HTR-8/SVneo (cell line): ENCODE data around the gene PDE5A.
"Not testable (repeated sequence)": the region's sequence is repeated elsewhere in the genome, so short reads cannot be mapped to it uniquely, and the experiment has no call there.

Experiments used
- DNase-seq: peaks from one replicate; pipeline ENCODE4 v3.0.0; 2011; ENCODE audit warnings: low spot score, mixed read lengths; ENCODE audit not compliant: insufficient read length
- FAIRE-seq: peaks from 2 replicates; lab custom pipeline; 2011; peaks lifted over from hg19 to GRCh38; lab: Jason Lieb, UNC

PDE5A gene

DNA sequence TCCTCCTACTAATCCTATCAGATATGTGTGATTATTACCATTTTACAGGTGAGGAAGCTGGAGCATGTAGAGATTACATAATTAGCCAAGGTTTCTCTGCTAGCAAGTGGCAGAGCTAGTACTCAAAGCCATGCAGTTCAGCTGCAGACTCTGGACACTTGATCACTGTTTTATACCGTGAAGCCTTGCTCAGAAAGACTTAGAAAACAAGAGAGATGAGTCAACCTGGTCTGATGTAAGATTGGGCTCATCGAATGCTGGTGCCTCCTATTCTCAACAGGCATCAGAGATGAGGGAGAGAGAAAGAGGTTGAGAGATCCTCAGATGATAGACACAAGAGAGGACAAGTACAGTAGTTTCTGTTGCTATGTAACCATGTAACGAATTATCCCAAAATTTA is 19.0 kb upstream of the PDE5A start:
- DNase-seq = no peak

DNA sequence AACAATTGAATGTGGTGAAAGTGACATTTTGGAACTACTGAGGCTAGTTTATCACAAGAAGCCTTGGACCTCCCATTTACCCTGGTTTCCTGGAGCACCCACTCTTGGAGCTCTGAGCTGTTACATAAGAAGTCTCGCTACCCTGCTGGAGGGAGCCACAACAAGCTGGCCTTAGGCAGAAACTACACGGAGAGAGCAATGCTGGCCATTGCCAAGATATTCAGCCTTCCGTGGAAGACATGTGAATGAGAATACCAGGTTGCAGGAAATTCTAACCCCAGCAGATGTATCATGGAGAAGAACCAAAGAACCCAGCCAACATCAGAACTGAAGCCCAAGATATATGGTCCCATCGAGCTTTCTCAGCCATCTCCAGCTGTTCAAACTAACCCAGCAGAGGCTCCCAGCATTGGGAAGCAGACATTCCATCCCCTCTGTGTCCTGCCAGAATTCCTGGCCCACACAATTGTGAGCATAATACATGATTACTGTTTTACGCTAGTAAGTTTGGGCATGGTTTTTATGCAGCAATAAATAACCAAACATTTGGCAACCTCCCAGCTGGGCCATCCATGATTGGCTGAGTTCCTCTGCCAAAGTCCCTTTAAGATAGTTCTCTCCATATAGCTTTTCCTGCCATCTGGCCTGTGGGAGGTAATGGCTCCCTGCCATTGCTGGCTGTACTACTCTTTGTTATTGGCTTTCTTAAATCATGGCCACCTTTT is 17.9 kb upstream of the PDE5A start:
- FAIRE-seq (no peak), DNase-seq (no peak)

More for the DNA sequence above, 19.0 kb upstream of the PDE5A start:
- no peak for FAIRE-seq

DNA sequence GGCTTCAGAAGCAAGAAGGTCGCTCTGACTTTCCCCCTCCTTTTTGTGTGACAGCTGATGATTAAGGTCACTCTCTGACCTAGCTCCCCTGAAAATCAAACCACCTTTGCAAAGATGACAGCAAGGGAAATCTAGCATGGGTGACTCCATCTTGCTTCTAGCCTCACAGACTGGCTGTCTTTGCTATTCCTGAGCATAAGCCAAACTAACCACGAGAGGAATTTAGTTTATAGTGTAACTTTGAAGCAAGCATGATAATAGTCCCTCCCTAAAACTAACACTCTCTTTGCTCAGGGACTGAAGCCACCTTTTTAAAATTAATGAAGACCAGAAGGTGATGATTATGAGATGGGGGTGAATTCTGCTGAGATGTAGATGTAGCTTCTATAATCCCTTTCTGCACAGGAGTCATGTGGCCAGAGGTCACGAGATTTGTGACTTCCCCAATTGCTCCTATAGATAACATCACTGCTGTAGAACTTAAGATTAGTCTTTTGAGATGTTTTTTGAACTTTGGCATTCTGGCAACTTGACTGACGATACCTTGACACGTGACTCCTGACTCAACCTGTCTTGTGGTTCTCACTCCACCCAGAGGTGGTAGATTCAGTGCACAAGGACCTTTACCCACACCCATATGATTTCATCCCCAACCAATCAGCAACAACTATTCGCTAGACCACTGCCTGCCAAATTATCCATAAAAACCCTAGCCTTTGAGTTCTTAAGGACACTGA is 14.9 kb upstream of the PDE5A start:
- FAIRE-seq (no peak), DNase-seq (no peak)

DNA sequence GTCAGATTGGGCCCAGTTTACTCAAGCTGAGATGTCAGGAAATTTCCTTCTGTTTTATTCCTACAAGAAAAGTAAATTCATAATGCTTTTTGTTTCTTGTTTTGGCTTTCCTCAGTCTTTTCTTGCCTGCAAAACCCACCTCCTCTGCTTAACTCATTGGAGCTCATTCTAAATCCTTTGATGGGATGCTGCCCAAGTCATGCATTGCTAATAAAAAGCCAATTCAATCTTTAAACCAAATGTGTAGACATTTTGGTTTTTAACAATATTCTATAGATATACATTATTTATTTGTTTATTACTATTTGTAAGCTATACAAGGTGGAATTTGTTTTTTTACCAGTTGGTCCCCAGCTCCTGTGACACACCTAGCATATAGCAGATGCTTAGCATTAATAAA is 13.2 kb upstream of the PDE5A start:
- no peak for FAIRE-seq

DNA sequence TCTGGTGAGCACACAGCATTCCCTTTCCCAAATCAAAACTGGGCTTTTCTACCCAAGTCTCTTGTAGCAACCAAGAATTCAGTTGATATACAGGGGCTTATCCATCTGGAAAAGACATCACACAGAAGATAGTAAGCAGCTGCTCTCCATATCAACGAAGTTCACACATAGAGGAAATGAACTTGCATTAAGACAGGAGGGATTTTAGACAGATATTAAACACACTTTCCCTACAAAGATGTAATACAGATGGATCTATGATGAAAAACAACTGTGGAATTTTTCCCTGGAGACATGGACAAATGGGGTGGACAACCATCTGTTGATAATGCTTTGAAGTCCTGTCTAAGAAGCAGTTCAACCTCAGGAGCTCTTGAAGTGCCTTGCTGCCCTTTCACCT is 9.8 kb upstream of the PDE5A start:
- no peak for DNase-seq
- FAIRE-seq = no peak

More for the DNA sequence above, 13.2 kb upstream of the PDE5A start:
- DNase-seq = no peak

DNA sequence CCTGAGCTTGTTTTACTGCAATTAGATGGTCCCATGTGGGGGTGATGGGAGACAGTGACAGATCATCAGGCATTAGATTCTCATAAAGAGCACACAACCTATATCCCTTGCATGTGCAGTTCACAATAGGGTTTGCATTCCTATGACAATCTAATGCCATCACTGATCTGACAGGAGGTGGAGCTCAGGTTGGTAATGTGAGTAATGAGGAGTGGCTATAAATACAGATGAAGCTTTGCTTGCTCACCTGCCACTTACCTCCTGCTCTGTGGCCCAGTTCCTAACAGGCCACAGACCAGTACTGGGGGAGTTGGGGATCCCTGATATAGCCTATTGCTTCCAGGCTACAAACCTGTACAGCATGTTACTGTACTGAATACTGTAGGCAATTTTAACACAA is 8.2 kb upstream of the PDE5A start:
- FAIRE-seq, DNase-seq: not testable (repeated sequence)

DNA sequence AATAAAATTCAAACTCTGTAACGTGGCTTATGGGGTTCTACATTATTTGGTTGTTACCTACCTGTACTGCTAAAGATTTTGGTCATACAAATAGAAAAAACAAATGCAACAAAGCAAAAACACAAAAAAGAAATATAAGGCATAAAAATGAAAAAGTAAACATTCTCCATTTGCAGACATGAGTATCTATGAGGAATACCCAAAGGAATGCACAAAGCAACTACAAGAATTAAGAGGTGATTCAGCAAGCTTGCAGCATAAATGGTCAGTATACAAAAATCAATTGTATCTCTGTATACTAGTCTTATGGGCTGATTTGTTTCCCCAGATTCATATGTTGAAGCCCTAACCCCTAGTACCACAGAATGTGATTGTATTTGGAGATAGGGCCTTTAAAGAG is 3.6 kb upstream of the PDE5A start:
- no peak for DNase-seq
- FAIRE-seq = no peak

DNA sequence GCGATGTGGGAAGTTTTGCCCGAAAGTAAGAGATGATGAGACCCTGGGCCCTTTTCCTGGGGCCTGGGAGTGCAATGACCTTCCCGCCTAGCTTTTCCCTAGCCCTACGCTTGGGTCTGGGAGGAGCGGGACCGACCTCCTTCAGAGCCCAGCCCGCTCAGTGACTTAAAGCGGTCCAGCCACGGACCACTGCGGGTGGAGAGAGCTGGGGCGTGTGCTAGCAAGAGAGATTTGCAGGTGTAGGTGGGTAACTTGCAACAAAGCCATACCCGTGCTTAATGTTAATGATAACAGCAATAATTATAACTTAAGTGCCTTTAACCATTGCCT is 503 bp upstream of the PDE5A start:
- DNase-seq (no peak), FAIRE-seq (no peak)

DNA sequence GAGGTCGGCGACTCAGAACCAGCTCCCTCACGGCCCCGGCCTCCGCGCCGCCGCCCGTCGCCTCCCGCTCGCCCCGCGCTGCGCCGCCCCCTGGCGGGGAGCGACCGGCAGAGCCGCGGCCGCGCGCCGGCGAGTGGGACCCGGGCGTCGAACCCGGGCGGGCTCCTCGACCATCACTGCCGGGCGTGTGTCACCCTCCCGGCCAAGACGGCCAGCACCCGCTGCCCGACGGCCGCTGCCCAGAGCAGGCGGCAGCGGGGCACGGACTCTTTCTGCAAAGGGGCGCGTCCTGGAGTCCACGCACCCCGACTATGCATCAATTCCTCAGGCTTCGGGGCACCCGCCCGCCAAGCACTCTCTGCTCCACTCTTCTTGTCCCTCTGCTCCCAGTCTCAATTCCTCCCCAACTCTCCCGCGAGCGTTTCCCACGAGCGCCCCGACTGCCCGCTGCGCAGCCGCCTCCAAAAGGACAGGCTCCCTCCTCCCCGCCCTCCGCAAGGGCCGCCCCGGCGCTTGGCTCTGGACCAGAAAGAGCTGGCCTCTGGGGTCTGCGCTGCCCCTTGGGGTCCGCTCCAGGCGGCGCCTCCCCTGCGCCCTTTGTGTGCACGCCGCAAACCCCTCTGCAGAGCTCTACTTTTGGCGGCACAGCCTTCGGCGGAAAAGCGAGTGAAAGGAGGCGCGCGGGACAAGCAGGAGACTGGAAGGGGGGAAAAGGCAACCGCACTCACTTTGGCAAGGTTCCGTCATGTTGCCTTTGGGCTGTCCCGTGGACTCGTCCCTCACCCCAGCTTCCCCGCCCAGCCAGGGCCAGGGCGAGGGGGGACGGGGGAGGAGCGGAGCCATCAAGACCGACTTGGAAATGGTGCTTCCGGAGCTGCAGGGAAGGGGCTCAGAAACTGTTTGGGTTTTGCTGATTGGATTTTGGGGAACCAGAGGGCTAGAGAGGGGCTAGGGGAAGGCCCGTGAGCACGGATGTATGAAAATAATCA is 1.0 kb downstream of the PDE5A start:
- FAIRE-seq = peak; percentile 88
- DNase-seq = peak; percentile 53

DNA sequence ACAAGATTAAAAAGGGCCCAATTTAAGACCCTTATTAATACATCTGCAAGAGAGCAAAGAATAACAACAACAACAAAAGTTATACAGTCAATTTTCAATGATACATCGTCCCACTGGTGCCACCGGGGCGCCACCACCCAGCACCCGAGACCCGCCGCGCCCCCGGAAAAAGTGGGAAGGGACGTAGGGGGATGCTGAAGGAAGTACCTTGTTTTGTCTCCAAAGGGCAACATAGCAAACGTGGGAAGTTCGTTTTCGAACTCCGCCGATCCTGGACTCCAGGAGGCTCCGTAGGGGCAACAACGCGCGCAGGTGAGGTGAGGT is 1.7 kb downstream of the PDE5A start:
- DNase-seq (no peak), FAIRE-seq (no peak)

DNA sequence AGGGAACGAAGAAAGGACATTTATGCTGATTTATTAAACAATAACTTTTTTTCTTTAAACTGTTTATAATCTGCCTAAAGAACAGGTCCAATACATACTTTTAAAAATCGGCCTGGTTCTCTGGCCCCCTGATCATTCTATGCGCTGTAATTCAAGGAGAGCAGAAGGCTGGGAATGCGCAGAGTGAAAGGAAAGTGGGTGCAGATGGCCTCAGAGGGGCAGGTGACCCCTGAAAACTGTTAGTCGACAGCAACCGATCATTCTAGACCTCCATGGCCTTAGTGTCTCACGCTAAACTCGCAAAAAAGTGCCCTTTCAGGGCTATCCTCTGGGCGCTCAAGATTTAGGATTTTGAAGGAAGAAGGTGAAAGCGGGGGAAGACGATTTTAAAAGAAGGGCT is 2.2 kb downstream of the PDE5A start:
- DNase-seq (no peak), FAIRE-seq (no peak)

DNA sequence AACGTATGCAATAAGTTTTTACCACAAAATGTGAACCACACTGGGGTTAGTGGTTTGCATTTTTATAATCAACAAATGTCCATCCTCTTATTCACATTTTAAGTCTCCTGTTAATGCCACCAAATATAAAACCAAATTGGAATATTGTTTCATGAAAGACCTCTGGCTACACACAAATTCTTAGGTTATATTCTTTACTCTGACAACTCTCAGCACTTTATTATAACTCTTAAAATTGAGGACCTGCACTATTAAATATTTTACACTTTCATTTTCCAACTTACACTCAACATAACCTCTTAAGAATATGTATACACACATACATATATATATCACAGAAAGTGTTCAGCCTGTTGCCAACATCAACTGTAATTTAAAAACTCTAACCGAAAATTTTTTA is 2.8 kb downstream of the PDE5A start:
- no peak for FAIRE-seq

DNA sequence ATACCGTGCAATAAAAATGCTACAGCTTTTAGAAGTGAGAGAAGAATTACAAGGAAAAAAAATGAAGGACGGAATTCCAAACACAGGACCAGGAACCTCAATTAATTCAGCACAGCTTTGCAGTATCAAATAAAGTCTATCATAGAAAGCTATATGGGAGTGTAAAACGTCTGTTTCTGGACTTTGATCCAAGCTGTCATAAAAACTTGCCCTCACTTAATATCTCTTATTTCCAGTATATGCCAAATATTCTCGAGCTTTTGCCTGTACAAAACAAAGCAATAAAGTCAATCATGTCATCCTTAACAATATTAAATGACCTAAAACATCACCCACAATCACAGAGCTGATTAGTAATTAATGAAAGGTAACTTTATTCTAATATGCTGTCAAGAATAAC is 4.2 kb downstream of the PDE5A start:
- no peak for FAIRE-seq
- no peak for DNase-seq

More for the DNA sequence above, 2.8 kb downstream of the PDE5A start:
- no peak for DNase-seq

DNA sequence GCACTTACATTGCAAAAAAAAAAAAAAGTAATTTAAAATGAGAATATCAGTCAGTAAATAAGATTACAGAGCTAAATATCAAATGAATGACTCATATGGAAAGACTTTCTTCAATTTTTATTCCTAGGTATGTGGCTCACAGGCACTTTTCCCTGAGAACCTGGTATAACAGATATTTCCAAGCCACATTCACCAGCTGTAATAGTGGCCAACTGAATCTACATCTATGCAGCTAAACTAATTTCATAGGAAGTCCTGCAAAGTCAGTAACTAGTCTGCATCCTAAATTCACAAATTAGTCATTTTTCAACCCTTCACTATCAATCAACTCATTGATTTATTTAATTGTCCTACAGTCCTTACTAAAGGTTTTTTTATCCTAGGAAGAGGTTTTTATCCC is 5.6 kb downstream of the PDE5A start:
- DNase-seq (no peak), FAIRE-seq (no peak)

DNA sequence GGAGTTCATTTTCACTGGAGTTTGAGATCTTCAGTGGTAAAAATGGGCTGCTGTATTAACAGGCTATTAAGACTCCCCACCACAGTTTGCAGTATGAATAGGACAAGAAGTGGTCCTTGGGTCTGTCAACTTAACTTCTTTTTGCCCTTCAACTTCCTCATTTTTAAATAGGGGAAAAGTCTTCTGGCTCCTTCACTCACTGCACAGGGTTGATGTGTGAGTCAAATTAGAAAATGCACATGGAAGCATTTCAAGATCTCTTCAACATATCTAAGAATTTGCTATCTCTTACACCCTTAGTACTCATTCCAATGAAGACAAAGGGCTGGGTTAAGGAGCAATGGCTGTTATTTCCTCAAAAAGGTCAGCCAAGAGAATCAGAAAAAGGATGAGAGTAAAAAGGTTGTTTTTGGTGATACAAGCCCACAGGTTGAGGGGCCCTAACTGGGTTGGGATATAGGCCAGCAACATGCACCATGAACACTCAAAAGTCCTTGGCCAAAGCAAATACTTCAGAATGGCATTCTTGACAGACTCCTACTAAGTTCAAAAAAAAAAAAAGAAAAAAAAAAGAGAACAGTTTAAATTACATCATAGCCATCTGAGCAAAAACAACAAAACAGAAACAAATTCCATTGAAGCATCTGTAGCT is 13.4 kb downstream of the PDE5A start:
- no peak for DNase-seq
- no peak for FAIRE-seq

DNA sequence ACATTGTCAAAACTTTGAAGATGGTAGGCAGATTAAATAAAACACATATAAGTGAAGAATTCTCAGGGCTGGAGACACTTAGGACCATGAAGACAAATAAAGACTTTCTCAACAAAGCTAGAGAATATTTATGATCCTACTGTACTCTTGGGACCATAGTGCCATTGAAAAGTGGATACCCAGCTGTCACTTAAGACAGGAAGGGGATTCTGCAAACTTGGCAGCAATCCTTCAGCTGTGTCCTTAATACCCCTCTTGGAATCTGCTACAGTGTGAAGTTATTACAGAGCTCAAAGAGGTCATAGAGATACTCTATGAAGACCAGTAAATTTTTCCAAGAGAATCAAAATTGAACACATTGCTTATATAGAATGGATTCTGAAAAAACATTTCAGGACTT is 24.3 kb downstream of the PDE5A start:
- DNase-seq = no peak
- FAIRE-seq = no peak

DNA sequence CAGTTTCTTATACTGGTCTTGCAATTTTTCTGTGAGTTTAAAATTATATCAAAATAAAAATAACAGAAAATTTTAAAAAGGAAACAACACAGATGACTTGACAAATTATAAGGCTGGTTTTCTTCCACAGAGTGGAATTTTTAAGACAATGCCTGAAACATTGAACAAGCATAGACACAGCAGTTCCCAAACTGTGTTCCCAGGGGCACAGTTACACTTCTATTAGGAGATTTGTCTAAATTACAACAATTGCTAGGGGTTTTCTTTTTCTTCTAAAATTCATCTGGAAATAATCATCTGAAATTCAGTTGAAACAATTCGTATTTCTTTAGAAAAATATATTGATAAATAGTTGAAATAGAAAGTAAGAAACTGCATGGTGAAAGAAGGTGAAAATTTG is 26.2 kb downstream of the PDE5A start:
- DNase-seq (no peak), FAIRE-seq (no peak)

DNA sequence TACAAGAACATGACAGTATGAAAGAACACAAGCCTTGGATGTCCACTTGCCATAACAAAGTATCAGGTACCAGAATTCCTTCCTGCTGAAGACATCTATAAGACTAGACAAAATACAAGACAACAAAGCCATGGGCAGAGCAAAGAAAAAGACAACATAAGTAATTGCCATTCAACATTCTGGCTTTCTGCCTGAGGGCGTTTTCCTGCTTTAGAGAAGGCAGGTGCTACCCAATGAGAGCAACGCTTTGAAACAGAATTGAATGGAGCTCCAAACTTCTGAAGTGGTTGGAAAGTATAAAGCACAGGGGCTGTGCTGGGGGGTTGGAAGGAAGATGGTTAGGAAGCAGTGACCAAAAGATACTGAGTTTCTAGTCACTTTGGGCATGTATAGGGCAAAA is 30.1 kb downstream of the PDE5A start:
- DNase-seq (no peak), FAIRE-seq (no peak)

DNA sequence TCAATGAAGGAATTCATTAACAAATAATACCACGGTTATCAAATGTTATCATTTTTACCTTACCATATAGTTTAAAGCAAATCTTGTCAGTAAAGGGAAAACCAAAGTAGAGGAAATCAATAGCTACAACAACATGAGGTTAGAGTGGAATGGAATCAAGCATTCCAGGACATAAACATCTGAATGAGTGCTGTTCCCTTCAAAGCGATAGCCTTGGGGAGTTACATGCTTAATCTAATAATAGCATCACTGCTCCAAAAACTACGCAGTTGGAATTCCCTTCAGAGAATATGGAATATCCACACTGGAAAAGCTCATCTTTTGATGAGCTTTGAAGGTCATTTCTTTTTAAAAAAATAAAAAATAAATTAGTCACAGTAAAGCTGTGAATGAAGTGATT is 31.2 kb downstream of the PDE5A start:
- no peak for DNase-seq
- FAIRE-seq = no peak

DNA sequence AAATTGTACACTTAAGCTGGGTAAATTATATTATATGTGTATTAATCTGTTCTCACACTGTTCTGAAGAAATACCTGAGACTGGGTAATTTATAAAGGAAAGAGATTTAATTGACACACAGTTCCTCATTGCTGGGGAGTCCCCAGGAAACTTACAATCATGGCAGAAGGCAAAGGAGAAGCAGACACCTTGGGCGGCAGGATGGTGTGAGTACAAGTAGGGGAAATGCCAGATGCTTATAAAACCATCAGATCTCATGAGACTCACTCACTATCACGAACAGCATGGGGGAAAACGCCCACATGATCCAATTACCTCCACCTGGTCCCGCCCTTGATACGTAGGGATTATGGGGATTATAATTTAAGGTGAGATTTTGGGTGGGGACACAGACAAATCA is 34.9 kb downstream of the PDE5A start:
- FAIRE-seq = no peak
- DNase-seq = no peak

DNA sequence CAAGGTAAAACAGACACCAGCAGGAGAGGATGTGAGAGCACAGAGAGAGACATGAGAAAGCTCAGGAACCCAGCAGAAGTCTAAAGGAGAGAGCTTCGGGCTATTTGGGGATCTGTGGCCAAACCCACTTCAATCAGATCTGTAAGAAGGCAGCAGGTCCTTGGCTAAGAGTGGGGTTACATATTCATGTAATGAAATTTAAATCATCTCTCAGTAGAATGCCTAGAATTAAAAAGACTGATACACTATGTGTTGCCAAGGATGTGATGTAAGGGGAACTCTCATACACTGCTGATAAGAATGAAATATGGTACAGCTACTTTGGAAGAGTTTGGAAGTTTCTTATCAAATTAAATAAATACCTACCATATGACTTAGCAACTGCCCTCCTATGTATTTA is 35.8 kb downstream of the PDE5A start:
- DNase-seq (no peak), FAIRE-seq (no peak)
